HG03469 (cell line): ENCODE data around the gene ADAMTSL2.

Experiments used
- ATAC-seq: cut with Tn5 transposase; IDR thresholded peaks from one replicate; pipeline ENCODE4 v1.9.1; 2021; ENCODE audit warnings: mild to moderate bottlenecking, moderate library complexity, moderate number of reproducible peaks; ENCODE audit not compliant: unreplicated experiment

The ADAMTSL2 gene

DNA sequence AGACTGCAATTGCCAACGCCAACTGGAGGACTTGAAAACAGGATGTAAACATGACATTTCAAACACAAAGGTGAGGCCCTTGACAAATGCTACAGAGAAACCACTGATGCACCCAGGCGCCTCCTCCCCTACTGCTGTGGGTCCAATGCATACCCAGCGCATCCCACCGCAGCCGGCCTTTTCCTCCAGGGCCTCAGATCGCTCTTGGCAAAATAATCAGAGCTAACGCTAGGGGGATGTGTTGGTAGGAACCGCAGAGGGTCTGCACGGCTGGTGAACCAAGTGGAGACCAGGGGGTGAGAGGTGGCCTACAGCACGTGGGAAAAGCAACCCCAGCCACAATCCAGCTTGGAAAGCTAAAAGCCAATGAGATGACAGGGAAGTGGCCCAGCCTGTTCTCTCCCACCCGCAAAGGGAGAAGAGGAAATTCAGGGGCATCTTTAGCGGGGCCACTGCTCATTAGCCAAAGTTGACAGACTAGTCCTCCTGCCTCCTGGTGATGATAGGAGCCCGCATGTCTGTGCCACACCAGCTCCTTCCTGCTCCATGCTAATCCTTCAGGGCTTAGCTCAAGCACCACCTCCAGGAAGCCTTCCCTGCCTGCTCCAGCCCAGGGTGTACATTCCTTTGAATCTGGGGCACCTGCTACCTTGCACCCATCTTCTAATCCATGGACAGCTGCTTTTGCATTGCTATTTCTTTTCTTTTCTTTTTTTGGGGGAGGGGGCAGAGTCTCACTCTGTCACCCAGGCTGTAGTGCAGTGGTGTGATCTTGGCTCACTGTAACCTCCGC lies 68.8 kb downstream of the ADAMTSL2 start:
- no peak for ATAC-seq

DNA sequence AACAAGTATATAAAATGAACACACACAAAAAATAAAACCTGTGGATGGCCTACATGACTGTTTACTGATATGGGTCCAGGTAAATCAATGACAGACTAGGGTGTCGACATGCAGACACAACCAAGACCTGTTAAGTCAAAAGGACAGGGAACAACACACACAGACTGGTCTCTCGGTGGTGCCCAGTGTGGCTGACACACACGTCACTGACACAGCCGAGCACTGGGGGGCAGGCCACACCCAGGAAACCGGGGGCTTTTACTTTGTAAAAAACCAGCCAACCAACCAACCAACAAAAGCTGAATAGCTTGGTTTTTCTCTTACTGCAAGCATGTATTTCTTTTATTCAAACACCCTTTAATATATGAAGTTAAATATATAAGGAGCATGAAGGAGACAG lies 69.7 kb downstream of the ADAMTSL2 start:
- ATAC-seq: no peak

DNA sequence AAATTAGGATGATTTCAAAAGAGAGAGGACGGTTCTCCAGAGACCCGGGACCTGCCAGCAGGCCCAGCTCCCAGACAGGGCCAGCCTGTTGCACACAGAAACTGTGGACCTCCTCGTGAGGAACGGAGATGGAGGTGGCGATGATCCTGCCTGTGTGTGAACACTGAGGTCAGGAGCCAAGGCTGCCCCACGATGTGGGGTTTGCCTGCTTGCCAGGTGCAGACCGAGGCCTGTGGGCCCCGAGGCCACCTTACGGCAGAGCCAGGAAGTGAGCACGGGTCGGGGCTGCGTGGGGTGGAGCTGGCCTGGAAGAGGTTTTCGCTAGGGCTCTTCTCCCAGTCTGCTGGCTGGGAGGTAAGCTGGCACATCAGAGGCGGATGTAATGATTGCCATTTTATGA lies 70.4 kb downstream of the ADAMTSL2 start:
- ATAC-seq: no peak

DNA sequence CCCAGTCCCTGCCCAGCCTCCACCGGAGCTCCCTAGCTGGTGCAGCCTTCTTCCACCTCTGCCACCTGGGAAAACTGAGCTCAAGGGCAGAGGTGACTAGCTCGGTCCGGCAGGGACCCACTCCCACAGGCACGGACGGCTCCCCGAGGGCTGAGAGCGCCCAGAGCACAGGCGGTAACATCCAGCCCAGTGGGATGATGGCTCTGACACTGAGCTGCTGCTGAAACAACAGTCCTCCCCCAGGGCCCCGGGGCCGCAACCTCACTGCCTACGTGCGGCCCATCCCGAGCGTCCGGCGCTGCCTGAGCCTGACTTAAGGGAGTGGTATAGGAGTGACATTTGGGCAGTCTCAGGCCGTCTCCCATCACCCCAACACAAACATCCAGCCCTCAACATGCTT lies 70.9 kb downstream of the ADAMTSL2 start:
- ATAC-seq: no peak

DNA sequence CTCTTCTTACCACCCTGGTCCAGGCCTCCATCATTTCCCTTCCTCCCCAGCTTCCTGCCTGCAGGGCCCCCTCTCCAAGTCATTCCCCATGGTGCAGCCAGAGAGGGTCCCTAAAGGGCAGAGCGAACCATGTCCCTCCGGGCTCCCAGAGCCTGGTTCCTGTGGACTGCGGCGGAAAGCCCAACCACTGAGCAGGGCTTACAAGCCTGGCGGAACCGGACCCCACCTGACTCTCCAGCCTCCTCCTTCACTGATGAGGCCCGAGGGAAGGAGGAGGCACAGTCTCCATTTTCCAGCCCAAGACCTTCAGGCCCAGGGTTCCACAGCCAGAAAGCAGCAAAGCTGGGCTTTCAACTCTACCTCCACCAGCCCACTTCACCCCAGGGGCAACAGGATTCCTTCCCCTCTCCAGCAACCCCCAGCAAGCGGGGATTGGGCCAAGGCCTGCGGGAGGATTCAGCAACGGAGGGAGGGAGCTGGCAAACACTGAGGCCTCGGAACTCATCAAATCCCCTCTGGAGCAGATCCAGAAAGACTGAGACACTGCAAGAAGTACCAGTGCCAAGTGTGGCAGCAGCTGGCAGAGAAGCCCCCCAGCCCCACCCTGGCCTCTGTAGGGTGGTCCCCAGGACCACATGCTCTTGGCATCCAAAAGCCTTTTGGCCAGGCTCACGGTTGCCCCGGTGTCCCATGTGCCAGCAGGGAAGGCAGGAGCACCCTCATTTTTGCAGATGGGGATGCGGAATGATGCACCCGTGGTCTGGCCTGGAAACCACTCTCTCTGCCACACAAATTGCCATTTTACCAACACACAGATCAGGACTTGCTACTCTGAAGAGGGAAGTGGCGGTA lies 71.6 kb downstream of the ADAMTSL2 start:
- ATAC-seq: no peak

DNA sequence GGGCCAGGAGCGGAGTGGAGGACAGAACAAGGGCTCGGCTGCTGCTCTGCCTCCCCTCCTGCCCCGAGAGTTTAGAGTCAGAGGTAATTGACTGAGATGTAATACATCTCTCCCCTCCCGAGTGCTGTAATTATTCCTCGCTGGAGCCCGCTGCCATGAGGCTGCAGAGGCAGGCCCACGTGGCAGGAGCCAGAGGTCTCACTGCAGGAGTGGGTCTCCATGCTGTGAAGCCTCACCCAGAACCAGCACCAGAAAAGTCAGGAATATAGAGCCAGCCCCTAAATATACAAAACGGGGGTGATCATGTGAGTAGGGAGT lies 72.2 kb downstream of the ADAMTSL2 start:
- ATAC-seq: no peak

DNA sequence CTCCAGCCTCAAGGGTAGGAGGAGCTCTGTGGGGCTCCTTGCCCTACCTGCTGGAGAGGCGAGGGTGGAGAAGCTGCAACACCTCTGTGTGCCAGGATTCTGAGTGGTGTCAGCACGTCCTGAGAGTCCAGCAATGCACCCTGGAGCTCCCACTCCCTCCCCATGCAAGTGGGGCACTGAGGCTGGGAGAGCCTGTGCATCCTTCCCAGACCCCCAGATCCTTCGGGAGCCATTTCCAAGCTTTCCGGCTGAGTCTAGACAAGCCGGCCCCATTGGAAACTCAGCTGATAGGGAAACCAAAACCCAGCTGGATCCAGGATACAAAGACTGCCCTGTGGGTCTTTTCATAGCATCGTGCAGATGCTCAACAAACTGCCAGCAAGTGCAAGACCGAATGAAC lies 72.9 kb downstream of the ADAMTSL2 start:
- ATAC-seq: no peak

DNA sequence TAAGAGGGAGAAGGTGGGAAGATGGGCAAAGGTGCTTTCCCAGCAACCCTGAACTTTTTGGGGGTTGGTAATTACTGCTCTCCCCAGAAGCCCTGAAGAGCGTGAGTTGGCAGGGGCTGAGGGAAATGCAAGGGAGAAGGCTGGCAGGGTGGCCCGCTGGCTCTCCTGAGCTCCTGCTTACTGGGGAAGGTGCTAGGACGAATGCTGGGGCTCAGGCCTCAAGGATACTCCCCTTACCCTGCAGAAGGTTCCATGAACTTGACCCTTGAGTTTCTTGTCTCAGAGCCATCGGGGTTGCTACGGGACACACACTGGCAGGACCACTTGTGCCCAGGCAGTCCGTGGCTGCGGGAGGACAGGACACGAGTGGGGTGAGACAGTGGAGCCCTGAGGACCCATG lies 73.5 kb downstream of the ADAMTSL2 start:
- no peak for ATAC-seq

DNA sequence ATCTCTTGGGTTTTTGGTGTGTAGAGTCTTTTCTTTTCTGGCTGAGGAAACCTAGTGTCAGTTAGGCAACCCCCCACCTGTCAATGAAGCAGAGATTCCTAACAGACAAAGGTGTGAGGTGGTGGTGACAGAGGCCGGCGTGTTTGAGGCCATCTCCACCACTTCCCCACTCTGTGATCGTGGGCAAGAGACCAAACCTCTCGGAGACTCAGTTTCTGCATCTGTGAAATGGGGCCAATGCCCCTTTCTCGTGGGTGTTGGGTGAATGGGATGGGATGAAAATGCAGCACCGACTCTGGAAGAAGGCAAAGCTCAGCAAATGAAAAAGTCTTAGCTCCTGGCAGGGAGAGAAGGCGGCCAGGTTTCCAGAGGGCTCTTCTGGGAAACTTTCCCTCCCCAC lies 73.9 kb downstream of the ADAMTSL2 start:
- ATAC-seq: no peak

DNA sequence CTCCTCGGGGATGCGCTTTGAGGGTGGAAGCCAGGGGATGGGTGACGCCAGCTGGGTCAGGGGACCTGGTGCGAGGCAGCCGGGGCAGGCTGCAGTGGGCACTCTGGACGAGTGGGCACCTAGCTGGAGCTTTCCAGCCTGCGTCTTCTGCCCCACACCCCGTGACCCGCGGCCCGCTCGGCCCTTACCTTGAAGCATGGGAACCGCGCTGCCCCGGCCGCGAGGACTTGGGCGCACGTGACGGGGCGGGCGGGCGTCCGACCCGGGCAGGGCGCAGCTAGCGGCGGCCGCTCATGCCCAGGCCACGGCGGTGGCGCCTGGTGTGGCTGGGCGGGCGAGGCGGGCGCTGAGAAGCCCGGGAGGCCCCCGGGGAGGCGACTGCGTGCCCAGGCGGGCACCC lies 74.4 kb downstream of the ADAMTSL2 start:
- no peak for ATAC-seq

DNA sequence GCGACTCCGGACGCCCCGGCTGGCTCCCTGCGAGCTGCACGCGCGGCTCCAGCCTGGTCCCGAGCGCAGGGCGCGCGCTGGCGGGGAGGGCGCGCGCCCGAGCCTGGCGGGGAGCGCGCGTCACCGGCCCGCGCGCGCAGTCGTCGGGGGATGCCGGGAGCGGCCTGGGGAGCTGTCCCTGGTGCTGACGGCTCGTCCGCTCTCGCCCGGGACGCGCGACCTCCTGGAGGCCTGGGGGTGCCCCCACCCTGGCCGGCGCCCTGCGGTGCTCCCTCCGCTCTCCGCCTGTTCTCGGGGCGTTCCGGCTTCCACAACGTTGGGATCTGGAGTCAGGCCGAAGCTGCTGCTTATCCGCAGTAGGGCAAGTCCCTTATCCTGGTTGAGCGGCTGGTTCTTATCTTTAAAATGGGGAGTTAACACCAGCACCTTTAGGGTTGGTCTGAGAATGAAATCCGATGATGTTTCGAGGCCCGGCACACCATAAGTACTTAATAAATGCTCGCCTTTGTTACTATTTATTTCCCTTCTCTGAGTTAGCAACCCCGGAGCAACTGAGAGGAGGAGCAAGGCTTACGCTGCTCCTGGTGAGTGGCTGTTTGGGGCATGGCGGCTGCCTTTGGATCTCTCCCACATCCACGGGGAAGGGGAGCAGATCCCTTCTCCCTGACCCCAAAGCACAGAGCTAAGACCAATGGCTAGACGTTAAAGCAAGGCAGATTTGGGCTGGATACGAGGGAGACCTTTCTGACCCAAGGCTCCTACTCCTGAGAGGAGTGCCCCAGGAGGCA lies 75.0 kb downstream of the ADAMTSL2 start, which contains the start of gene FAM163B:
FAM163B (minus strand) TSS at position 79 of the 788 bp plus-strand sequence. CDS start 29,166 bp downstream, outside the sequence.
- no peak for ATAC-seq

DNA sequence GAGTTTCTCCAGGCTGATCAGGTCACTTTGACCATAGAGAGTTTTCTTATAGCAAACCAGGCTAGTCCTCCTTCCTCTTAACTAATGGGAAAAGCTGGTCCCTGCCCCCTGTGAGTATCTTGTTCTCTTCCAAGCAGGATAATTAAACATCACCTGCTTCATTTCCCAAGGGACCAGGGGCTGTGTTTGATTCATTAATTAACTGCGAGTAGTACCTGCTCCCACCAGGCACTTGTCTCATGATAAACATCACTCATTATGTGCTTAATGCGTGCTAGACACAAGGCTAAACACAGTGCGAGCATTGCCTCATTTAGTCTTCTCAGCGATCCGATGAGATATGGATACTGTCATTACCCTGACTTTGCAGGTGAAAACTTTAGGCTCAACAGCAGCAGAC lies 76.3 kb downstream of the ADAMTSL2 start:
- ATAC-seq: no peak

DNA sequence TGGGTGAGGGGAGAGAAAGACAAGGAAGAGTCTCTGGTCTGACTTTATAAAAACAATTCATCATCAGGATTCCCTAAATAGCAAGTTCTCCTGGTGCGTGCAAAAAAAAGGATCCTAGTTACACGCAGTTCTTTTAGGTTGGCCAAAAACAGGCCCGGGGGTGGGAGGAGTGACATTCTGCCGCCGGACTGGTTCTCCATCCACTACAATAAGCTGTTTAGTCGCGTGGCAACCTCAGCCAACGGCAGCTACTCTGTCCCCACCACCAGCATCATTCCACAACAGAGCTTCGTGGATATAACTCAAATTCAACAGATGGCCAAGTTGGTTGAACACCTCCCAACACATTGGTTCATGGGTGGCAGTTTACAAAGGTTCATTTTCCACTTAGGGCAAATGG lies 77.5 kb downstream of the ADAMTSL2 start:
- no peak for ATAC-seq

DNA sequence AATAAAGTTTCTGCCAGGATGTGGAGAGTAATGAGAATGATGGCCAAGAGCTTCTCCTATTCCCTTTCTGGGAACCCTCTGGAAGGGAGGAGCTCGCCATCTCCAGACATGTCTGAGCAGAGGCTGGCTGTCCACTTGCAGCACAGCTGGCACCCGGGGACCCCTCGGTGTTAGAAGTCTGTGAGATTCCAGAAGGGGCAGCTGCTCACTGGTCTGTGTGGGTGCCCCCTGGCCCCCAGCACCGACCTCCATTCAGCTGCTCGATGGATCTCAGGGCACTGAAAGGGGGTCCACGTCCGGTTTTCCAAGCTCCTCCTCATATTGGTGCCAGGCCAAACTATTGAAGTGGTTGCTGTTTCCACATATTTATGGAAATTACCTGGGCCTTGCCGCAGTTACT lies 78.3 kb downstream of the ADAMTSL2 start:
- ATAC-seq: no peak

DNA sequence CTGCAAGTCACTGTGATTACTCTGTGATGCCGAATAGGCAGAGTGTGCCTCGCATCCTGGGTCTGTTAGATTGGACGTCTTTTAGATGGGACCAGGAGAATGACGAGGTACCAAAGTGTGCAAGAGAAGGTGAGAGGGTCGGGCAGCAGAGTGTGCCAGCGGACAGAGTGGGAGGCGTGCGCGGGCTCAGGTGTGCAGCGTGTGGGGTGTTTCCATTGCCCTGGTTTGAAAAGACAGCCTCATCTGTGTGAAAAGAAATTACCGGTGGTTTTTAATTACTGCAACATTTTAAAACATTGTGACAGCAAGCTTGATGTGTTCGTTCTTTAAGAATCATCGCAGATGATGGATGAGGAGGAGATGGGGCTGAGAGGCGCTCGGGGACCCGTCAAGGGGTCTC lies 78.9 kb downstream of the ADAMTSL2 start:
- ATAC-seq: no peak

DNA sequence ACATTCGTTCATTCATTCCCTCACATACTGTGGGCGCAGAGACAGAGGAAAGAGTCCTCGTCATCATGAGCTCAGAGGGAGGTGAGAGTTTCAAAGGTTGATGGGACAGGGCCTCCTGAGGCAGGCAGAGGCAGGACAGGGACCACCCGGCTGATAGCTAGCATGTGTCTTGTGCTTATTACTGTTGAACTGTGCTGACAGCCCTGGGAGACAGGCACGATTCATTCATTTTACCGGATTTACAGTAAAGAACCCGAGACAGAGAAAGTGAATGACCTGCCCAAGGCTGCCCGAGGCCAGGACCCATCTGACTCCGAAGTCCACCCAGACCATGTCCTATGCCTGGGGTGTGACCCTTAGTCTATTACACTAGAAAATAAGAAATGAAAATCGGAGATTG lies 79.6 kb downstream of the ADAMTSL2 start:
- no peak for ATAC-seq

DNA sequence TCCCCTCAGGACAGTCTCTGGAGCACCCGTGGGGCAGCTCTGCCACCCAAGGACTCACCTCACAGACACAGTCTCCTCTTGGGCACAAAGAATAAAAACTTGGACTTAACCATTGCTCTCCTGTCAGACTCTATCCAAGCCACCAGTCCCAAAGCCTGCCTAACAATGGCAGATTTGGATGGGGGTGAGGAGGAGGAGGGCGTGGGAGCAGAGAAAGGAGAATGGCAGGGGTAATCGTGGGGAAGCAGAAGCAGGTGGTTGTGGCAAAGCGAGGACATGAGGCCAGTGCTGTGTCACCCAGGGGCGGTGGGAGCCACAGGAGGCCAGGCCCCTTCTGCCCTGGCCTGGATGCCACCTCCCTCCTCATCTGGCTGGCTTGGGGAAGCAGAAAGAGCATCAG lies 80.2 kb downstream of the ADAMTSL2 start:
- no peak for ATAC-seq

DNA sequence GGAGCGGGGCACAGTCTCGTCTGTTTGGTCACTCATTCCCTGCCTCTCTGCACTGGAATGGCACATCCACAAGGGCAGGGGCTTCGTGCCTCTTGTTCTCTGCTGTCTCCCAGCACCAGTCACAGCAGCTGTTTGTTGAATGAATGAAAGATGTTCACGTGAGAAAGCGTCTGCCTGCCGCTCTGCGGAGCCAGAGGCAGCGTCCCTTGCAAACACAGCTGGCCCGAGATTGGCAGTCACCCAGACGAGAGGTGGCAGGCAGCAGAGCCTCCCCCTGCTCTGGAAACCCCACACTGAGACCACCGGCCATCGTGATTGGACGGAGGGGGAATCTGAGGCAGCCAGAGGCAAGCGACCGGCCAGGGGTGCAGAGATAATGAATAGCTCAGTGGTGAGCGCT lies 80.7 kb downstream of the ADAMTSL2 start:
- no peak for ATAC-seq

DNA sequence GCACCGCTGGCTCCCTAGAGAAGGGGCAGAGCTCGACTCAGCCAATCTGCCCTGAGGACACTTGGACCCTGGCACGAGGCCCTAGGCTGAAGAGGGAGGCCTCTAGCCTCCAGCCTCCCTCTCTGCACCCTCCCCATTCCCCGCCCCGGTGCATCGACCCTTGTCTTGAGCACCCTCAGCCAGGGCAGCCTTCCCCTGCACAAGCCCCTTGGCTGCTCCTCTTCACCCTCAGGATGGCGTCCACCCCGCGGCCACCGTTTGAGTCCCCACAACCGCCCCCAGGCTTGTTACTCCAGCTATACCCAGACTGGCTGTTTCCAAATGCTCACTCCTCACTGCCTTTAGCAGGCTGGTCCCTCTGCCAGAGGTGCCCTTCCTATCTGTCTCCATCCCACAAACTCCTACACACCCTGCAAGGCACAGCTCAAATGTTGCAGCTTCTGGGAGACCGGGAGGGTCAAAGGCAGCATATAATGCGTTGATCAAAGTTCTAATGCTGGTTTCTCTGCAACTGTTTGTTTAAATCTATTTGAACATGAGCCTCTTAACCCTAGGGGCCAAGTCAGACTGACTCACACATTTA lies 81.2 kb downstream of the ADAMTSL2 start:
- no peak for ATAC-seq

DNA sequence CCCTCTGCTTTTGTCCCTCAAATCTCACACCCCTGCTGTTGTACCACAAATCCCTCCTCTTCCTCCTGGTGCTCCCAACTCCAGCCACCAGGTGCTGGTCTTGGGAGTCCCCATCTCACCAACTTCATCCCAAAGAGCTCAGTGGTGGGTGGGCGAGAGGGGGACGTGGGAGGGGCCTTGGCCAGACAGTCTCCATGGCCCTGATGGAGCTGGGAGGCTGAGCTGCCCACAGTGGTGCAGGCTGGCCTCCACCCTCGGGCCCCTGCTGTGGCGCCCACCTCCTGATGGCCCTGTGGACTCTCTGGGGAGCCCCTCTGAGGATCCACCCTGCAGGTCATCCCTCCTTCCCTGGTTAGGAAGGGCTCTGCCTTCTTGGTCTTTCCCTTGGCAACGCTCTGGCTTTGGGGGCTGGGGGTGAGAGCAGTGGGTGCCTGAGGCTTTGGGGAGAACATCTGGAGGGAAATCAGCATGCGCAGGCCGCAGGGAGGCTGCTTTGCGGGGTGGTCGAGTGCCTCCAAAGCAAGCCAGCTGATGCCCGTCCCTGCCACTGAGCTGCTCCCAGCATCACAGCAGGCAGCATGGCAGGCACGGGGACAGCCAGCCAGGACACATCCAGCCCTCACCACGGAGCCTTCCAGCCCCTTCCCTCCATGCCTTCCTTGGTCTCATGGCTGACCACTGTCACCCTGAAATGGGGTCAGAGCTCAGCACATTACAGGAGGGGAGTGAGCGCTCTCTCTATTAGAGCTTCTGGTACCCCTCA lies 82.3 kb downstream of the ADAMTSL2 start:
- no peak for ATAC-seq
